Gastrocnemius medialis (tissue), 4 donors: ENCODE results near the gene ABO. TPM values are rescaled to one million over a fixed set of nuclear protein-coding genes. Genes with fewer than 3 reads are reported as not detected.

Experiments used
- ATAC-seq, 2 donors: fragments of 150-250 bp; one replicate each; pipeline ENCODE4 v1.9.1; 2016
- DNase-seq, 2 donors: peaks; one replicate each; pipeline ENCODE4 v3.0.0-alpha.2; 2019
- H3K27ac ChIP-seq, 4 donors: fragments of 200-600 bp; sonication (generic); 1 replicate in 1 of 4; 2 replicates in 3 of 4; pipeline ENCODE4 v1.5.1; 2016 to 2018; ENCODE audit warnings: mild to moderate bottlenecking in 2 of 4, moderate library complexity in 1 of 4
- H3K27me3 ChIP-seq, 3 donors: fragments of 200-600 bp; sonication (generic) in 2 of 3; 1 replicate in 1 of 3; 2 replicates in 2 of 3; pipeline versions ENCODE4 v1.5.1 to v1.6.0; 2016 to 2019; ENCODE audit warnings: mild to moderate bottlenecking in 1 of 3, moderate library complexity in 1 of 3
- H3K36me3 ChIP-seq, 2 donors: fragments of 200-600 bp; sonication (generic) in 1 of 2; one replicate each; pipeline ENCODE4 v1.5.1; 2017 to 2018
- H3K4me1 ChIP-seq, 2 donors: fragments of 200-600 bp; sonication (generic) in 1 of 2; one replicate each; pipeline ENCODE4 v1.5.1; 2016 to 2017; ENCODE audit warnings: mild to moderate bottlenecking in 2 of 2
- H3K4me3 ChIP-seq, 4 donors: fragments of 200-600 bp; sonication (generic) in 3 of 4; 1 replicate in 1 of 4; 2 replicates in 3 of 4; pipeline ENCODE4 v1.5.1; 2016 to 2019; ENCODE audit warnings: mild to moderate bottlenecking in 2 of 4
- H3K9me3 ChIP-seq, 3 donors: fragments of 200-600 bp; sonication (generic) in 2 of 3; 1 replicate in 1 of 3; 2 replicates in 2 of 3; pipeline ENCODE4 v1.5.1; 2016 to 2019
- CTCF ChIP-seq, 5 experiments: fragments of 450-650 bp in 3 of 5; fragments of 200-600 bp in 2 of 5; sonication (generic) in 2 of 5; IDR thresholded peaks in 4 of 5; conservative IDR thresholded peaks in 1 of 5; 1 replicate in 4 of 5; 2 replicates in 1 of 5; pipeline ENCODE4 v1.5.1; 2016 to 2019; ENCODE audit warnings: antibody characterized with exemption in 5 of 5, mild to moderate bottlenecking in 3 of 5, moderate library complexity in 3 of 5
- POLR2A ChIP-seq, 2 donors: fragments of 450-650 bp; IDR thresholded peaks; one replicate each; pipeline ENCODE4 v1.6.1; 2017; ENCODE audit warnings: antibody characterized with exemption in 2 of 2, mild to moderate bottlenecking in 2 of 2, moderate library complexity in 2 of 2
- in situ Hi-C, 4 donors: fragments of 200-750 bp; cut with MboI; loops; one replicate each; pipeline versions ENCODE4 v1.15.0 to v1.8.0; 2017; ENCODE audit warnings: low sequenced_read_pairs in 4 of 4
- intact Hi-C: fragments of 100-400 bp; cut with DNase I; formaldehyde crosslinking; loops from one replicate; pipeline ENCODE4 v1.15.1; 2023; ENCODE audit warnings: low total_unique reads
- total RNA-seq, 4 donors: library from RNA; depleted of rRNA; stranded (reverse); fragments of >200 nt; gene quantifications; one replicate each; pipeline versions ENCODE4 v1.1.0 to v1.2.3, GENCODE V29; 2016

The ABO gene
- total RNA-seq, 4 donors from 2014 or later = 0.24 to 2.4 (median 0.44) TPM; not detected in 1

GRCh38 chr9:133276923-133277322, 1.9 kb upstream of the ABO start:
- H3K36me3 ChIP-seq = no peaks in the 10 kb centered on the region
- H3K4me3 ChIP-seq = no peak overlapping the region
- in situ Hi-C loops (no loop called here), intact Hi-C loops (no loop called here)
- no peaks in the 10 kb centered on the region for H3K4me1 ChIP-seq
- TF ChIP-seq CTCF (IDR thresholded peaks at IDR 0.05 in 4 of 5, conservative IDR thresholded peaks at IDR 0.05 in 1 of 5) (no peak), POLR2A (IDR thresholded peaks at IDR 0.05) (no peak)
- ATAC-seq (no peak), DNase-seq (no peak)
- no peak overlapping the region for H3K27ac ChIP-seq
- no peaks in the 10 kb centered on the region for H3K9me3 ChIP-seq
- H3K27me3 ChIP-seq = peaks cover 21 to 31% (median 27%) of the 10 kb centered on the region in 3 donors

GRCh38 chr9:133276001-133276884, 1.2 kb upstream of the ABO start:
- H3K4me3 ChIP-seq = peak overlapping the region in 3 of 4 donors; percentile 48 to 58 (median 54)
- H3K9me3 ChIP-seq = no peaks in the 10 kb centered on the region
- intact Hi-C loops (no loop called here), in situ Hi-C loops (no loop called here)
- H3K4me1 ChIP-seq = no peaks in the 10 kb centered on the region
- peak overlapping the region in 1 of 4 donors; percentile 53 for H3K27ac ChIP-seq
- H3K27me3 ChIP-seq = peaks cover 21 to 31% (median 27%) of the 10 kb centered on the region in 3 donors
- ATAC-seq (no peak), DNase-seq (no peak)
- TF ChIP-seq POLR2A (IDR thresholded peaks at IDR 0.05) (no peak), CTCF (IDR thresholded peaks at IDR 0.05 in 4 of 5, conservative IDR thresholded peaks at IDR 0.05 in 1 of 5) (no peak)
- H3K36me3 ChIP-seq = no peaks in the 10 kb centered on the region

- intact Hi-C loops = no loop called here
- ATAC-seq = no peak
- peaks cover 21 to 31% (median 21%) of the 10 kb centered on the region in 3 donors for H3K27me3 ChIP-seq
Measured at GRCh38 chr9:133274236-133275104, 531 bp downstream of the ABO start.

GRCh38 chr9:133273819-133274218, 1.2 kb downstream of the ABO start:
- ATAC-seq = no peak
- H3K27me3 ChIP-seq = peaks cover 17 to 31% (median 21%) of the 10 kb centered on the region in 3 donors
- in situ Hi-C loops = no loop called here

More at GRCh38 chr9:133274236-133275104, 531 bp downstream of the ABO start:
- no peak for DNase-seq
- TF ChIP-seq CTCF (IDR thresholded peaks at IDR 0.05 in 4 of 5, conservative IDR thresholded peaks at IDR 0.05 in 1 of 5) (no peak), POLR2A (IDR thresholded peaks at IDR 0.05) (no peak)
- H3K4me1 ChIP-seq = no peaks in the 10 kb centered on the region
- H3K36me3 ChIP-seq = no peaks in the 10 kb centered on the region
- no peaks in the 10 kb centered on the region for H3K9me3 ChIP-seq
- peak overlapping the region; percentile 31 to 55 (median 51) for H3K27ac ChIP-seq
- in situ Hi-C loops = no loop called here
- H3K4me3 ChIP-seq = peak overlapping the region; percentile 21 to 58 (median 51)

More at GRCh38 chr9:133273819-133274218, 1.2 kb downstream of the ABO start:
- intact Hi-C loops = no loop called here
- no peak for TF ChIP-seq POLR2A (IDR thresholded peaks at IDR 0.05)
- TF ChIP-seq CTCF (IDR thresholded peaks at IDR 0.05 in 4 of 5, conservative IDR thresholded peaks at IDR 0.05 in 1 of 5) = no peak
- Histone ChIP-seq H3K36me3 (no peaks in the 10 kb centered on the region), H3K4me3 (no peak overlapping the region), H3K9me3 (no peaks in the 10 kb centered on the region), H3K27ac (no peak overlapping the region), H3K4me1 (no peaks in the 10 kb centered on the region)
- no peak for DNase-seq
